Measurements from ENCODE around the gene SIL1. TPM values are rescaled to one million over a fixed set of nuclear protein-coding genes. Genes with fewer than 3 reads are reported as not detected.

SIL1 gene
- total and polyA plus RNA-seq, 2 of the 8 experiments (the other 6 are each of a cell fraction or from before 2014, with no cell fraction given), result 8.3 to 12.8 TPM

DNA sequence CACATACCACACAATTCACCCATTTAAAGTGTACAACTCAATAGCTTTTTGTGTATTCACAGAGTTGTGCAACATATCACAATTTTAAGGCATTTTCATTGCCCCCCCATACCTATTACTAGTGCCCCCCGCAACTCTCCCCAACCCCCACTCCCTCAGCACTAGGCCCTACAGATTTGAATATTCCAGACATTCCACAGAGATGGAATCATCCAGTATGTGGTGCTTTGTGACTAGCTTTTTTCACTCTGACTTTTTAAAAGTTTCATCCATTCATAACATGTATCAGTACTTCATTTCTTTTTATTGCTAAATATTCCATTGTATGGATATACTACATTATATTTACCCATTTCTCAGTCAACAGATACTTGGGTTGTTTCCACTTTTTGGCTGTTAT is 220.1 kb downstream of the SIL1 start:
- Histone ChIP-seq H2BK5ac (ENCODE audit: low read depth, low read length) (no peak overlapping the region), H3K4me2 (ENCODE audit: insufficient read depth in 1 of 2, low read depth in 2 of 2, low read length in 2 of 2) (no peak overlapping the region), H2AK5ac (ENCODE audit: low read depth, low read length) (no peak overlapping the region), H3K27me3 (replicated peaks in 1 of 4; ENCODE audit: control insufficient read depth in 3 of 4, extremely low read depth in 1 of 4, insufficient read depth in 3 of 4, low read length in 3 of 4) (no peaks in the 10 kb centered on the region), H2BK12ac (ENCODE audit: low read depth, low read length) (no peak overlapping the region), H2BK120ac (replicated peaks; ENCODE audit: low read depth, low read length) (no peak overlapping the region), H3K18ac (ENCODE audit: extremely low read depth, low read length) (no peak overlapping the region), H3K9me3 (ENCODE audit: insufficient read depth in 2 of 2, low read depth in 1 of 2, low read length in 1 of 2) (no peaks in the 10 kb centered on the region), H2BK15ac (ENCODE audit: low read length) (no peak overlapping the region), H3K56ac (replicated peaks; ENCODE audit: insufficient read length, low read depth, low read length) (no peak overlapping the region), H4K91ac (replicated peaks; ENCODE audit: insufficient read length, low read length) (no peak overlapping the region), H3K4ac (replicated peaks; ENCODE audit: insufficient read length, low read depth, low read length) (no peak overlapping the region), H2BK20ac (ENCODE audit: low read length) (no peak overlapping the region), H3K27ac (ENCODE audit: low read depth, low read length) (no peak overlapping the region), H3K79me2 (ENCODE audit: control insufficient read depth in 1 of 2, insufficient read depth in 2 of 2, low read length in 2 of 2) (no peaks in the 10 kb centered on the region), H2AFZ (ENCODE audit: low read length) (no peak overlapping the region), H3K79me1 (ENCODE audit: low read depth, low read length) (no peaks in the 10 kb centered on the region), H3K4me1 (replicated peaks in 1 of 4; ENCODE audit: control insufficient read depth in 3 of 4, insufficient read depth in 4 of 4, low read length in 3 of 4) (peaks cover 0 to 5% (median 0%) of the 10 kb centered on the region in 4 experiments; a peak in 1 of 7 replicates), H3K23me2 (ENCODE audit: low read depth, low read length) (no peaks in the 10 kb centered on the region), H3K14ac (ENCODE audit: insufficient read length) (no peak overlapping the region), H4K8ac (ENCODE audit: extremely low read depth, insufficient read depth, low read length) (no peak overlapping the region), H3K36me3 (ENCODE audit: control insufficient read depth in 2 of 4, insufficient read depth in 4 of 4, low read length in 3 of 4) (no peaks in the 10 kb centered on the region), H3K9ac (replicated peaks in 1 of 4; ENCODE audit: extremely low read depth in 1 of 4, low read depth in 3 of 4, low read length in 3 of 4) (no peak overlapping the region), H3K4me3 (ENCODE audit: extremely low read depth in 1 of 4, insufficient read depth in 2 of 4, low read depth in 3 of 4, low read length in 4 of 4) (no peak overlapping the region), H4K5ac (ENCODE audit: insufficient read length, low read depth, low read length) (no peak overlapping the region), H4K20me1 (replicated peaks in 1 of 2; ENCODE audit: control insufficient read depth in 1 of 2, insufficient read depth in 2 of 2, low read length in 2 of 2) (no peaks in the 10 kb centered on the region), H3K23ac (ENCODE audit: insufficient read length) (no peak overlapping the region)
- TF ChIP-seq SIX5 (IDR thresholded peaks at IDR 0.05; ENCODE audit: low read depth, low read length), result no peak
- TF ChIP-seq JUND (IDR thresholded peaks at IDR 0.05; ENCODE audit: low read length), result peak; percentile 71; the same call in 1 of the 2 replicates
- ChIA-PET POLR2A (ENCODE audit: partially characterized antibody) (interaction anchor here (0.7 to 1.0 kb wide), 2 partner anchors 15 to 22 kb away, joined by 3 to 5 read pairs; no protein-coding TSS in a partner anchor), CTCF (ENCODE audit: partially characterized antibody) (interaction anchor here (1.0 to 7.7 kb wide), 5 partner anchors 12 to 290 kb away, joined by 3 to 39 read pairs (median 4); no protein-coding TSS in a partner anchor)
- WGBS, 2 experiments (ENCODE audit: extremely low coverage in 1 of 2, insufficient coverage in 1 of 2, insufficient read length in 1 of 2, insufficient replicate concordance in 2 of 2, low coverage in 1 of 2, low lambda C conversion rate in 2 of 2, missing lambda C conversion rate in 1 of 2), result 73% methylated on average over 1 of the region's 1 CpG; no CpG with 5 or more reads in 1 of the 2 experiments
- FAIRE-seq (no peak), DNase-seq (ENCODE audit: low read depth in 1 of 2, low spot score in 2 of 2) (no peak)
